SK-N-SH treated with all-trans-retinoic acid at 6 μM for 48 hours (cell line): ENCODE results near the gene LARGE1.

Source experiments
- CSDC2 ChIP-seq: fragments of 250-450 bp; sonication (Bioruptor Pico); IDR thresholded peaks from 2 replicates; pipeline ENCODE4 v1.5.0; 2020; ENCODE audit warnings: mild to moderate bottlenecking, moderate library complexity
- ISL1 ChIP-seq: fragments of 250-450 bp; sonication (Bioruptor Pico); IDR thresholded peaks from 2 replicates; pipeline ENCODE4 v2.1.2; 2022; ENCODE audit warnings: mild to moderate bottlenecking, moderate library complexity
- TCF4 ChIP-seq: fragments of 250-450 bp; sonication (Bioruptor Pico); IDR thresholded peaks from 2 replicates; pipeline ENCODE4 v1.8.0; 2021; ENCODE audit warnings: mild to moderate bottlenecking, moderate library complexity, borderline replicate concordance
- ZNF565 ChIP-seq: fragments of 450-650 bp; formaldehyde crosslinking; conservative IDR thresholded peaks from 2 replicates; pipeline ENCODE4 v1.5.0; 2020; ENCODE audit warnings: low read depth, mild to moderate bottlenecking, moderate library complexity

DNA sequence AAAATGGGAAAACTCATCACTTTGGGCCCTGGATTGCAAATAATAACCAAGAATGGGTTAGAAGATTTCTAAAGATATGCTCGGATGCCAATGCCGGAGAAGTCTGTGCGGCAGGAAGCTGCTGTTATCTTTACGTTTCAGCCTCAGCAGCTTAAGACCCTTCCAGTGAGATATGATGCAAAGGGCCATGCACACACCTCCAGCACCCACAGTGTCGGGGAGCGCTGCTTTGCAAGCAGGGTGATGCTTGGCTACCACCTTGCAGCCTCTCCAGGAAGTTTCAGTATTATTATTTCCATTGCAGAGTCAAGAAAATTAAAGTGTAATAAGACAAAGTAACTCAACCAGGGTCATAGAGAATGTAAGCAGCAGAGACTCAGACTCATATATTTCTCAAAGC is 37.3 kb downstream of the LARGE1 start:
- TF ChIP-seq TCF4 (CRISPR knock-in tag) = no peak
- no peak for TF ChIP-seq ZNF565 (CRISPR knock-in tag)
- TF ChIP-seq ISL1 (CRISPR knock-in tag) = no peak
- TF ChIP-seq CSDC2 (CRISPR knock-in tag) = no peak
